CD4-positive, alpha-beta T cell (primary cell): ENCODE measurements around the gene WFIKKN2. TPM values are rescaled to one million over a fixed set of nuclear protein-coding genes. Genes with fewer than 3 reads are reported as not detected.

Experiments used
- ATAC-seq: fragments of 200-7000 bp; cut with Tn5 transposase; one replicate; pipeline ENCODE4 v1.10.0; 2022; ENCODE audit warnings: mild to moderate bottlenecking; ENCODE audit not compliant: poor library complexity
- CTCF ChIA-PET: fragments of 350-600 bp; sonication (Branson Sonifier 250); formaldehyde crosslinking; loops from one replicate; lab custom pipeline; 2021; ENCODE audit warnings: antibody characterized with exemption, inconsistent platforms; lab: Charles Lee
- POLR2A ChIA-PET: fragments of 350-600 bp; sonication (Branson Sonifier 250); formaldehyde crosslinking; loops from one replicate; lab custom pipeline; 2021; ENCODE audit warnings: antibody characterized with exemption, inconsistent platforms; lab: Charles Lee
- DNase-seq, 14 experiments: peaks; one replicate each; pipeline ENCODE4 v3.0.0-alpha.2; 2013 to 2020; ENCODE audit warnings: mixed read lengths in 2 of 14
- H3K27ac ChIP-seq, 2 donors: one replicate each; pipeline versions ENCODE4 v1.5.1 to v1.7.0; 2013; ENCODE audit warnings: low read length in 2 of 2, low read depth in 1 of 2, mild to moderate bottlenecking in 1 of 2
- H3K27me3 ChIP-seq, 2 experiments: 1 replicate in 1 of 2; 2 replicates in 1 of 2; pipeline versions ENCODE4 v1.6.1 to v1.7.0; 2013; ENCODE audit warnings: low read length in 2 of 2, control low read depth in 1 of 2, mild to moderate bottlenecking in 1 of 2, moderate library complexity in 1 of 2; ENCODE audit not compliant: insufficient read depth in 2 of 2, control insufficient read depth in 1 of 2
- H3K36me3 ChIP-seq: one replicate; pipeline ENCODE4 v1.6.1; 2013; ENCODE audit warnings: low read length, control low read depth; ENCODE audit not compliant: insufficient read depth
- H3K4me1 ChIP-seq: one replicate; pipeline ENCODE4 v1.6.1; 2013; ENCODE audit warnings: low read length, control low read depth; ENCODE audit not compliant: insufficient read depth
- H3K4me3 ChIP-seq: one replicate; pipeline ENCODE4 v1.5.1; 2013; ENCODE audit warnings: mild to moderate bottlenecking, low read length, moderate library complexity
- H3K9me3 ChIP-seq, 2 experiments: 1 replicate in 1 of 2; 2 replicates in 1 of 2; pipeline versions ENCODE4 v1.6.1 to v1.7.0; 2013; ENCODE audit warnings: low read length in 2 of 2, mild to moderate bottlenecking in 2 of 2, control low read depth in 1 of 2, moderate library complexity in 1 of 2; ENCODE audit not compliant: control insufficient read depth in 1 of 2, insufficient read depth in 1 of 2
- H3K27ac Mint-ChIP-seq: one replicate; pipeline ENCODE4 v1.8.0; 2020; ENCODE audit warnings: mixed read lengths
- H3K27me3 Mint-ChIP-seq: one replicate; pipeline ENCODE4 v1.8.0; 2021; ENCODE audit warnings: mixed read lengths
- H3K36me3 Mint-ChIP-seq: one replicate; pipeline ENCODE4 v1.8.0; 2021; ENCODE audit warnings: low read depth, mixed read lengths
- H3K4me1 Mint-ChIP-seq: one replicate; pipeline ENCODE4 v1.8.0; 2021; ENCODE audit warnings: low read depth, mixed read lengths
- H3K4me3 Mint-ChIP-seq: one replicate; pipeline ENCODE4 v1.8.0; 2020; ENCODE audit warnings: mild to moderate bottlenecking, mixed read lengths
- H3K9me3 Mint-ChIP-seq: one replicate; pipeline ENCODE4 v1.8.0; 2020; ENCODE audit warnings: mixed read lengths
- CTCF ChIP-seq: fragments of 200-600 bp; IDR thresholded peaks from one replicate; pipeline ENCODE4 v1.8.0; 2022; ENCODE audit warnings: antibody characterized with exemption, mild to moderate bottlenecking
- intact Hi-C, 2 experiments: fragments of 100-400 bp; cut with DNase I in 1 of 2; cut with micrococcal nuclease in 1 of 2; formaldehyde crosslinking; loops; one replicate each; pipeline versions ENCODE4 v1.15.1 to v1.9.0; 2023 to 2025; cut with DNase I, micrococcal nuclease
- total RNA-seq, 174 experiments: library from RNA in 2 of 174; stranded (reverse) in 2 of 174; gene quantifications; one replicate each; pipeline ENCODE4 v1.2.3 and lab custom pipeline; 2021 to 2026

The WFIKKN2 gene
- total RNA-seq, 2 experiments from 2014 or later: not detected

GRCh38 chr17:50830994-50831393 is 4.4 kb upstream of the WFIKKN2 start:
- no peaks in the 10 kb centered on the region for H3K4me1 Mint-ChIP-seq
- H3K9me3 Mint-ChIP-seq: no peaks in the 10 kb centered on the region
- ChIA-PET POLR2A (no interaction called here), CTCF (no interaction called here)
- intact Hi-C loops: no loop called here
- Histone ChIP-seq H3K27ac (no peak overlapping the region), H3K9me3 (no peaks in the 10 kb centered on the region), H3K36me3 (no peaks in the 10 kb centered on the region), H3K4me1 (peaks cover 6% of the 10 kb centered on the region), H3K27me3 (peaks cover 0 to 9% of the 10 kb centered on the region in 2 experiments), H3K4me3 (no peak overlapping the region)
- H3K36me3 Mint-ChIP-seq: no peaks in the 10 kb centered on the region
- DNase-seq: no peak
- peaks cover 14% of the 10 kb centered on the region for H3K27me3 Mint-ChIP-seq
- no peak overlapping the region for H3K27ac Mint-ChIP-seq
- H3K4me3 Mint-ChIP-seq: no peak overlapping the region
- no peak for ATAC-seq
- no peak for TF ChIP-seq CTCF

GRCh38 chr17:50831471-50831928 is 3.9 kb upstream of the WFIKKN2 start:
- intact Hi-C loops: no loop called here
- H3K4me1 Mint-ChIP-seq: no peaks in the 10 kb centered on the region
- H3K9me3 Mint-ChIP-seq: no peaks in the 10 kb centered on the region
- peaks cover 0 to 9% of the 10 kb centered on the region in 2 experiments for H3K27me3 ChIP-seq
- no peak overlapping the region for H3K4me3 ChIP-seq
- no peak overlapping the region for H3K27ac Mint-ChIP-seq
- no peaks in the 10 kb centered on the region for H3K36me3 ChIP-seq
- POLR2A ChIA-PET: no interaction called here
- no peaks in the 10 kb centered on the region for H3K9me3 ChIP-seq
- H3K4me3 Mint-ChIP-seq: no peak overlapping the region
- H3K27ac ChIP-seq: no peak overlapping the region
- no peak for ATAC-seq
- H3K27me3 Mint-ChIP-seq: peaks cover 14% of the 10 kb centered on the region
- H3K36me3 Mint-ChIP-seq: no peaks in the 10 kb centered on the region
- no peak for TF ChIP-seq CTCF
- CTCF ChIA-PET: no interaction called here
- DNase-seq: no peak
- H3K4me1 ChIP-seq: peaks cover 6% of the 10 kb centered on the region

GRCh38 chr17:50832267-50832863 is 3.0 kb upstream of the WFIKKN2 start:
- Histone ChIP-seq H3K27me3 (peaks cover 0 to 9% of the 10 kb centered on the region in 2 experiments), H3K4me3 (no peak overlapping the region), H3K36me3 (no peaks in the 10 kb centered on the region), H3K27ac (no peak overlapping the region), H3K4me1 (peaks cover 6% of the 10 kb centered on the region), H3K9me3 (no peaks in the 10 kb centered on the region)
- DNase-seq (no peak), ATAC-seq (no peak)
- Mint-ChIP-seq H3K4me3 (no peak overlapping the region), H3K9me3 (no peaks in the 10 kb centered on the region), H3K27me3 (peaks cover 14% of the 10 kb centered on the region), H3K4me1 (no peaks in the 10 kb centered on the region), H3K27ac (no peak overlapping the region), H3K36me3 (no peaks in the 10 kb centered on the region)
- ChIA-PET POLR2A (no interaction called here), CTCF (no interaction called here)
- no peak for TF ChIP-seq CTCF
- intact Hi-C loops: no loop called here
